Smooth muscle cell (in vitro differentiated cells): ENCODE data around the gene RNF213. TPM values are rescaled to one million over a fixed set of nuclear protein-coding genes. Genes with fewer than 3 reads are reported as not detected.

Source experiments
- DNase-seq: peaks from one replicate; lab custom pipeline; 2025; ENCODE audit not compliant: unreplicated experiment; lab: John Stamatoyannopoulos, UW
- H2AFZ ChIP-seq: fragments of 200-600 bp; sonication (generic); 2 replicates; pipeline ENCODE4 v1.6.0; 2016; ENCODE audit warnings: antibody characterized with exemption, low read depth, mild to moderate bottlenecking
- H3F3A ChIP-seq: fragments of 200-600 bp; sonication (generic); 2 replicates; pipeline ENCODE4 v1.6.0; 2017; ENCODE audit warnings: antibody characterized with exemption, low read depth
- H3K27ac ChIP-seq: fragments of 200-600 bp; sonication (generic); 2 replicates; pipeline ENCODE4 v1.5.1; 2016; ENCODE audit warnings: low read depth, mild to moderate bottlenecking
- H3K27me3 ChIP-seq: fragments of 200-600 bp; sonication (generic); 2 replicates; pipeline ENCODE4 v1.6.1; 2016; ENCODE audit warnings: low read depth, mild to moderate bottlenecking
- H3K36me3 ChIP-seq: fragments of 200-600 bp; sonication (generic); 2 replicates; pipeline ENCODE4 v1.5.1; 2016; ENCODE audit warnings: low read depth
- H3K4me1 ChIP-seq: fragments of 200-600 bp; sonication (generic); 2 replicates; pipeline ENCODE4 v1.5.1; 2016; ENCODE audit warnings: low read depth
- H3K4me2 ChIP-seq: fragments of 200-600 bp; sonication (generic); 2 replicates; pipeline ENCODE4 v1.6.0; 2016; ENCODE audit warnings: mild to moderate bottlenecking
- H3K4me3 ChIP-seq: fragments of 200-600 bp; sonication (generic); 2 replicates; pipeline ENCODE4 v1.5.1; 2016; ENCODE audit warnings: mild to moderate bottlenecking
- H3K79me2 ChIP-seq: fragments of 200-600 bp; sonication (generic); 2 replicates; pipeline ENCODE4 v1.6.0; 2016; ENCODE audit warnings: low read depth, mild to moderate bottlenecking
- H3K9ac ChIP-seq: fragments of 200-600 bp; sonication (generic); 2 replicates; pipeline ENCODE4 v1.6.0; 2016; ENCODE audit warnings: low read depth
- H3K9me3 ChIP-seq: fragments of 200-600 bp; sonication (generic); replicated peaks from 2 replicates; pipeline ENCODE4 v1.5.1; 2016; ENCODE audit warnings: low read depth
- H4K20me1 ChIP-seq: fragments of 200-600 bp; sonication (generic); 2 replicates; pipeline ENCODE4 v1.6.0; 2016; ENCODE audit warnings: low read depth
- WGBS: methylation state at CpG from one replicate; pipeline ENCODE4 v1.1.7; 2016; ENCODE audit warnings: low lambda C conversion rate; 5-methylcytosine and 5-hydroxymethylcytosine counted together
- polyA plus RNA-seq: library from polyadenylated mRNA; unstranded; fragments of >200 nt; fragmentation: Nextera tagmentation; extraction: Ambion mirVana; gene quantifications from 2 replicates; pipeline ENCODE4 v1.2.1, GENCODE V29; 2016
- total RNA-seq: library from RNA; depleted of rRNA; stranded (reverse); fragments of >200 nt; gene quantifications from 2 replicates; pipeline ENCODE4 v1.2.3, GENCODE V29; 2014
- TF ChIP-seq, protein P1 (sequence below): fragments of 200-600 bp; sonication (generic); IDR thresholded peaks from 2 replicates; pipeline ENCODE4 v1.5.1; 2017; ENCODE audit warnings: borderline replicate concordance, mild to moderate bottlenecking, antibody characterized with exemption; ENCODE audit not compliant: insufficient read depth, poor library complexity, severe bottlenecking

Gene RNF213
- total and polyA plus RNA-seq, 2 experiments from 2014 or later, result 12.8 to 43.0 TPM

DNA sequence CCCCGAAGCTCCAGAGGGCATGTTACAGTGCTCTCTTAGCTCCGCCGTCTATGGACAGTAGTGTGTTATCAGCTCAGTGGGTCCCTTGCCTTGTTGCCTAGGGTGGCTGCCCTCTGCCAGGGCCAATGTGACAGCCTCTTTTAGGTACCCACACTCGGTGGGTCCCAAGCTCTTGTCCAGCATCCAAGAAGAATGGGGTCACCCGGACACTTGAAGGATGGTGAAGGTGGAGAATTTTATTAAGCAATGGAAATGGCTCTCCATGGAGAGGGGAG, 57.0 kb downstream of the RNF213 start:
- H3K79me2 ChIP-seq, result no peaks in the 10 kb centered on the region
- H3K4me2 ChIP-seq, result no peak overlapping the region
- H3K36me3 ChIP-seq, result peaks cover 14% of the 10 kb centered on the region
- no peaks in the 10 kb centered on the region for H3K27me3 ChIP-seq
- H3K9me3 ChIP-seq, result no peaks in the 10 kb centered on the region
- no peak overlapping the region for H3K9ac ChIP-seq
- DNase-seq, result no peak
- H3K4me3 ChIP-seq, result no peak overlapping the region
- TF ChIP-seq, protein P1, sequence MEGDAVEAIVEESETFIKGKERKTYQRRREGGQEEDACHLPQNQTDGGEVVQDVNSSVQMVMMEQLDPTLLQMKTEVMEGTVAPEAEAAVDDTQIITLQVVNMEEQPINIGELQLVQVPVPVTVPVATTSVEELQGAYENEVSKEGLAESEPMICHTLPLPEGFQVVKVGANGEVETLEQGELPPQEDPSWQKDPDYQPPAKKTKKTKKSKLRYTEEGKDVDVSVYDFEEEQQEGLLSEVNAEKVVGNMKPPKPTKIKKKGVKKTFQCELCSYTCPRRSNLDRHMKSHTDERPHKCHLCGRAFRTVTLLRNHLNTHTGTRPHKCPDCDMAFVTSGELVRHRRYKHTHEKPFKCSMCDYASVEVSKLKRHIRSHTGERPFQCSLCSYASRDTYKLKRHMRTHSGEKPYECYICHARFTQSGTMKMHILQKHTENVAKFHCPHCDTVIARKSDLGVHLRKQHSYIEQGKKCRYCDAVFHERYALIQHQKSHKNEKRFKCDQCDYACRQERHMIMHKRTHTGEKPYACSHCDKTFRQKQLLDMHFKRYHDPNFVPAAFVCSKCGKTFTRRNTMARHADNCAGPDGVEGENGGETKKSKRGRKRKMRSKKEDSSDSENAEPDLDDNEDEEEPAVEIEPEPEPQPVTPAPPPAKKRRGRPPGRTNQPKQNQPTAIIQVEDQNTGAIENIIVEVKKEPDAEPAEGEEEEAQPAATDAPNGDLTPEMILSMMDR, result no peak
- no peak overlapping the region for H2AFZ ChIP-seq
- WGBS, result 99% methylated on average over 5 of the region's 5 CpGs
- H3K27ac ChIP-seq, result no peak overlapping the region
- no peaks in the 10 kb centered on the region for H3F3A ChIP-seq
- peaks cover 4% of the 10 kb centered on the region for H4K20me1 ChIP-seq
- no peaks in the 10 kb centered on the region for H3K4me1 ChIP-seq

DNA sequence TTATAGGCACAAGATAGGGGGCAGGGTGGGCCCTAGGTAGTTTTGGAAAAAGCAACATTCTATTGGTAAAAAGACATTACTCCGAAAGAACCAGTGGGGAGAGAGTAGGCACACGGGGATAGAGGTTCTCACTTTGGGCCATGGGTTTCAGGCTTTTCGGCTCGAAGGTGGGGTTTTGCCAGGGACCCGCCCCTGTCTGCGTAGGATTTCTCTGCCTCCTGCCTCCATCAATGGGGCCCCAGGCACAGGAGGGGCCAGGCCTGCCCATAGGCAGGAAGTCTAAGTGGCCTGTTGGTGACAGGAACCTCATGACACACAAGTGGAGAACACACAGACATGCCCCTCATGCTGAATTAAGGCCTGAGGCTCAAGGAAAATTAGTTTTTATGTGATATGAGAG, 57.5 kb downstream of the RNF213 start:
- H3F3A ChIP-seq, result no peaks in the 10 kb centered on the region
- peaks cover 4% of the 10 kb centered on the region for H4K20me1 ChIP-seq
- peaks cover 19% of the 10 kb centered on the region for H3K36me3 ChIP-seq
- no peak overlapping the region for H3K4me2 ChIP-seq
- no peak overlapping the region for H3K9ac ChIP-seq
- no peaks in the 10 kb centered on the region for H3K79me2 ChIP-seq
- no peaks in the 10 kb centered on the region for H3K4me1 ChIP-seq
- H3K27me3 ChIP-seq, result no peaks in the 10 kb centered on the region
- H3K4me3 ChIP-seq, result no peak overlapping the region
- no peak overlapping the region for H3K27ac ChIP-seq
- TF ChIP-seq, protein P1, result no peak
- H3K9me3 ChIP-seq, result no peaks in the 10 kb centered on the region
- DNase-seq, result no peak
- 98% methylated on average over 6 of the region's 6 CpGs for WGBS
- H2AFZ ChIP-seq, result no peak overlapping the region

DNA sequence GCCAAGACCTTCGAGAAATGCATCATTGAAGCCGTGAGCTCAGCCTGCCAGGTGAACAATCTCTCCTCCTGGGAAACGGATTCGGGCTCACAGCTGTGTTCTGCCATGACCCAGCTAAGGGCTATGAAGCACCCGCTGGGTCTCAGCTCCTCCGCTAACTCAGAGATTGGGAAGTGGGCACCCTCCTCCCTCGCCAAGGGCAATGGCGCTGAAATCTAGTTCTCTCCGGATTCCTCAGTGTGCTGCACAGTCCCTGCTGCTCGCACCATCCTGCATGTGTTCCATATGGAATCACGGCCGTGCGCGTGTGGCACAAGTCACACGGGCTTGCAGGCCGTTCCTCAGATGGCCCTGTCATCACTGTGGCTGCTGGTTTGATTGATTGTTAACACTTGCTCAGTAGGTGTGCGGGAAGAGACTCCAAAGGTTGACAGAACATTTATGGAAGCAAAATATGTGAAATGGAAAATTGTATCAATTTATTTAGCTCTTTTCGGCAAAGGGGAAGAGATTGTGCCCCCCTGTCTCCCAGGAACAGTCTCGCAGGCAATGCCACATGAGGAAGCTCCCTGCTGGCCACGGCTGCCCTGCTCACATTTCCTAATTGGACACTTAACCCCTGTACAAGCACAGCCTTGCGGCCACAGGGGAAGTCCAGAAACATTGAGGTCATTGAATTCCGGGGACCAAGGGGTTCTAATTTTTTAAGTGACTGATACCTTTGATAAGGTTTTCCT, 58.8 kb downstream of the RNF213 start:
- H3K79me2 ChIP-seq, result no peaks in the 10 kb centered on the region
- no peak for DNase-seq
- no peaks in the 10 kb centered on the region for H3K4me1 ChIP-seq
- no peaks in the 10 kb centered on the region for H3K27me3 ChIP-seq
- no peaks in the 10 kb centered on the region for H3K9me3 ChIP-seq
- no peak overlapping the region for H3K4me3 ChIP-seq
- TF ChIP-seq, protein P1, result no peak
- no peak overlapping the region for H2AFZ ChIP-seq
- no peak overlapping the region for H3K27ac ChIP-seq
- no peak overlapping the region for H3K9ac ChIP-seq
- WGBS, result 92% methylated on average over 22 of the region's 22 CpGs
- peaks cover 4% of the 10 kb centered on the region for H4K20me1 ChIP-seq
- H3K36me3 ChIP-seq, result peaks cover 21% of the 10 kb centered on the region
- H3K4me2 ChIP-seq, result no peak overlapping the region
- H3F3A ChIP-seq, result no peaks in the 10 kb centered on the region

DNA sequence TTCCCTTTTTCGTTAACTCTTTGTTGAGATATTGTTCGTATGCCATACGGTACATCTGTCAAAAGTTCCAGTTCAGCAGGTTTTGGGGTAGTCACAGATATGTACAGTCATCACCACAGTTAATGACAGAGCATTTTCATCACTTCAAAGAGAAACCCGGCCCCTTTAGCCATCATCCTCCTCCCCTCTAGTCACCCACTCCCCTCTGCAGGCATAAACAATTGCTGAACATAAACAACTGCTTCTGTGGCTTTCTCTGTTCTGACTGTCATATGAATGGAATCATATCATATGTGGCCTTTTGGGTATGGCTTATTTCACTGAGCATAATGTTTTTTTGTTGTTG, 59.3 kb downstream of the RNF213 start:
- H3K79me2 ChIP-seq, result no peaks in the 10 kb centered on the region
- TF ChIP-seq, protein P1, result no peak
- no peak overlapping the region for H3K4me3 ChIP-seq
- H3K36me3 ChIP-seq, result peaks cover 21% of the 10 kb centered on the region
- no peak overlapping the region for H3K9ac ChIP-seq
- H2AFZ ChIP-seq, result no peak overlapping the region
- no peaks in the 10 kb centered on the region for H3K27me3 ChIP-seq
- H3K27ac ChIP-seq, result peak overlapping the region; percentile 31
- no peaks in the 10 kb centered on the region for H3F3A ChIP-seq
- peaks cover 4% of the 10 kb centered on the region for H4K20me1 ChIP-seq
- H3K9me3 ChIP-seq, result no peaks in the 10 kb centered on the region
- no peaks in the 10 kb centered on the region for H3K4me1 ChIP-seq
- DNase-seq, result no peak
- WGBS, result 75% methylated on average over 4 of the region's 4 CpGs
- H3K4me2 ChIP-seq, result no peak overlapping the region
